ENCODE data around the gene ADGRB2. TPM values are rescaled to one million over a fixed set of nuclear protein-coding genes. Genes with fewer than 3 reads are reported as not detected.

Gene ADGRB2
- total RNA-seq, 1 experiment from 2014 or later: 10.9 TPM

GRCh38 chr1:31726715-31727114 is 37.4 kb downstream of the ADGRB2 start:
- H3K27me3 ChIP-seq (ENCODE audit: insufficient read depth, low read length): no peaks in the 10 kb centered on the region
- no peak overlapping the region for H3K4me3 Mint-ChIP-seq

More at GRCh38 chr1:31726715-31727114, 37.4 kb downstream of the ADGRB2 start:
- Mint-ChIP-seq H3K27ac (no peak overlapping the region), H3K4me1 (peaks cover 7 to 15% of the 10 kb centered on the region in 2 experiments; a peak in 3 of 4 replicates), H3K36me3 (ENCODE audit: insufficient read depth in 1 of 3, low read depth in 3 of 3) (no peaks in the 10 kb centered on the region; a peak in 2 of 7 replicates), H3K27me3 (ENCODE audit: low read depth) (peaks cover 9% of the 10 kb centered on the region; the same call in 1 of the 2 replicates), H3K9me3 (no peaks in the 10 kb centered on the region)
- Histone ChIP-seq H3T11ph (ENCODE audit: low read length) (no peak overlapping the region), H3K79me2 (ENCODE audit: insufficient read depth, low read length) (no peaks in the 10 kb centered on the region), H3K56ac (ENCODE audit: insufficient read length, low read depth, low read length) (no peak overlapping the region), H4K91ac (ENCODE audit: insufficient read length, low read depth, low read length) (no peak overlapping the region), H2BK15ac (ENCODE audit: low read depth, low read length) (no peak overlapping the region), H2AFZ (ENCODE audit: low read length) (no peak overlapping the region), H3K4ac (ENCODE audit: low read depth, low read length) (no peak overlapping the region), H3K4me1 (ENCODE audit: insufficient read depth, low read length) (no peaks in the 10 kb centered on the region), H4K8ac (replicated peaks; ENCODE audit: insufficient read length, low read depth, low read length) (no peak overlapping the region), H2BK120ac (ENCODE audit: low read depth, low read length, poor library complexity, severe bottlenecking) (no peak overlapping the region), H3K18ac (ENCODE audit: insufficient read length, low read depth, low read length) (no peak overlapping the region), H3K27ac (ENCODE audit: insufficient read length, low read depth, low read length) (no peak overlapping the region), H2BK5ac (ENCODE audit: insufficient read length, low read length) (no peak overlapping the region), H3K9ac (ENCODE audit: extremely low read depth, insufficient read length, low read length) (no peak overlapping the region), H4K5ac (ENCODE audit: insufficient read length, low read depth, low read length) (no peak overlapping the region), H3K23me2 (ENCODE audit: insufficient read length, low read depth, low read length, poor library complexity, severe bottlenecking) (no peaks in the 10 kb centered on the region), H3K4me2 (ENCODE audit: insufficient read depth, insufficient read length, low read length) (no peak overlapping the region), H3K79me1 (ENCODE audit: insufficient read depth, low read depth, low read length, poor library complexity, severe bottlenecking) (no peaks in the 10 kb centered on the region), H2AK5ac (ENCODE audit: insufficient read length, low read length) (no peak overlapping the region), H2BK20ac (ENCODE audit: low read depth, low read length, poor library complexity, severe bottlenecking) (no peak overlapping the region), H3K14ac (ENCODE audit: insufficient read depth, low read length) (no peak overlapping the region), H3K9me3 (ENCODE audit: control insufficient read depth, low read depth, low read length) (no peaks in the 10 kb centered on the region), H4K20me1 (ENCODE audit: control insufficient read depth, insufficient read depth, insufficient read length) (no peaks in the 10 kb centered on the region), H3K23ac (ENCODE audit: insufficient read length, low read depth, low read length) (no peak overlapping the region), H2BK12ac (ENCODE audit: insufficient read length, low read depth, low read length) (no peak overlapping the region)
- TF ChIP-seq CTCF (conservative IDR thresholded peaks at IDR 0.05): no peak
- whole genome bisulfite sequencing (ENCODE audit: extremely low coverage, insufficient read length, low lambda C conversion rate): no CpG with 5 or more reads among the region's 4 CpGs
- no peak for DNase-seq
